CD8-positive, alpha-beta memory T cell (primary cell): Measurements from ENCODE around the gene CBFA2T3. TPM values are rescaled to one million over a fixed set of nuclear protein-coding genes. Genes with fewer than 3 reads are reported as not detected.
A peak's percentile ranks its signal among the peaks of the same experiment; 100 is the strongest.

Source experiments
- CTCF ChIA-PET: fragments of 350-600 bp; sonication (Branson Sonifier 250); formaldehyde crosslinking; loops from one replicate; lab custom pipeline; 2021; ENCODE audit warnings: antibody characterized with exemption; lab: Charles Lee
- POLR2A ChIA-PET: fragments of 350-600 bp; sonication (Branson Sonifier 250); formaldehyde crosslinking; loops from one replicate; lab custom pipeline; 2021; ENCODE audit warnings: antibody characterized with exemption; lab: Charles Lee
- DNase-seq, 5 donors: peaks; one replicate each; pipeline versions ENCODE4 v3.0.0 to v3.0.0-alpha.2; 2020 to 2022; ENCODE audit warnings: mixed read lengths in 1 of 5
- H3K27ac ChIP-seq: one replicate; pipeline ENCODE4 v1.7.0; 2013; ENCODE audit warnings: low read depth, mild to moderate bottlenecking, low read length, moderate library complexity
- H3K27me3 ChIP-seq: 2 replicates; pipeline ENCODE4 v1.7.0; 2013; ENCODE audit warnings: low read length, mild to moderate bottlenecking; ENCODE audit not compliant: insufficient read depth, poor library complexity, severe bottlenecking
- H3K36me3 ChIP-seq: 2 replicates; pipeline ENCODE4 v1.7.0; 2013; ENCODE audit warnings: mild to moderate bottlenecking, low read length, moderate library complexity; ENCODE audit not compliant: insufficient read depth
- H3K4me1 ChIP-seq: 2 replicates; pipeline ENCODE4 v1.7.0; 2013; ENCODE audit warnings: mild to moderate bottlenecking, low read length, moderate library complexity; ENCODE audit not compliant: insufficient read depth
- H3K4me3 ChIP-seq: 2 replicates; pipeline ENCODE4 v1.7.0; 2013; ENCODE audit warnings: mild to moderate bottlenecking, low read length
- H3K9me3 ChIP-seq: 2 replicates; pipeline ENCODE4 v1.7.0; 2013; ENCODE audit warnings: mild to moderate bottlenecking, low read length
- H3K27ac Mint-ChIP-seq, 8 donors: one replicate each; pipeline ENCODE4 v1.8.0; 2020 to 2021; ENCODE audit warnings: mixed read lengths in 8 of 8, mild to moderate bottlenecking in 6 of 8, inconsistent platforms in 3 of 8, moderate library complexity in 3 of 8
- H3K27me3 Mint-ChIP-seq, 2 donors: one replicate each; pipeline ENCODE4 v1.8.0; 2020 to 2021; ENCODE audit warnings: mixed read lengths in 2 of 2, mild to moderate bottlenecking in 1 of 2, moderate library complexity in 1 of 2
- H3K36me3 Mint-ChIP-seq, 3 donors: one replicate each; pipeline ENCODE4 v1.8.0; 2020 to 2021; ENCODE audit warnings: mixed read lengths in 3 of 3, inconsistent platforms in 1 of 3, mild to moderate bottlenecking in 1 of 3
- H3K4me1 Mint-ChIP-seq, 3 donors: one replicate each; pipeline ENCODE4 v1.8.0; 2020 to 2021; ENCODE audit warnings: mixed read lengths in 3 of 3, inconsistent platforms in 1 of 3, mild to moderate bottlenecking in 1 of 3
- H3K4me3 Mint-ChIP-seq, 7 donors: one replicate each; pipeline ENCODE4 v1.8.0; 2020 to 2021; ENCODE audit warnings: mixed read lengths in 7 of 7, mild to moderate bottlenecking in 6 of 7, moderate library complexity in 4 of 7, inconsistent platforms in 2 of 7
- H3K9me3 Mint-ChIP-seq, 5 donors: one replicate each; pipeline ENCODE4 v1.8.0; 2020 to 2022; ENCODE audit warnings: mixed read lengths in 5 of 5, mild to moderate bottlenecking in 3 of 5, moderate library complexity in 2 of 5, inconsistent platforms in 1 of 5
- polyA plus RNA-seq: library from polyadenylated mRNA; unstranded; fragments of 300-500 nt; fragmentation: Illumina TruSeq; gene quantifications from one replicate; pipeline ENCODE4 v1.2.3, GENCODE V29; 2021
- total RNA-seq, 2 experiments: library from RNA; stranded (reverse); gene quantifications; one replicate each; pipeline ENCODE4 v1.2.3, GENCODE V29; 2021

CBFA2T3 gene
- total and polyA plus RNA-seq, 3 experiments from 2014 or later = 0.22 TPM; not detected in 2

DNA sequence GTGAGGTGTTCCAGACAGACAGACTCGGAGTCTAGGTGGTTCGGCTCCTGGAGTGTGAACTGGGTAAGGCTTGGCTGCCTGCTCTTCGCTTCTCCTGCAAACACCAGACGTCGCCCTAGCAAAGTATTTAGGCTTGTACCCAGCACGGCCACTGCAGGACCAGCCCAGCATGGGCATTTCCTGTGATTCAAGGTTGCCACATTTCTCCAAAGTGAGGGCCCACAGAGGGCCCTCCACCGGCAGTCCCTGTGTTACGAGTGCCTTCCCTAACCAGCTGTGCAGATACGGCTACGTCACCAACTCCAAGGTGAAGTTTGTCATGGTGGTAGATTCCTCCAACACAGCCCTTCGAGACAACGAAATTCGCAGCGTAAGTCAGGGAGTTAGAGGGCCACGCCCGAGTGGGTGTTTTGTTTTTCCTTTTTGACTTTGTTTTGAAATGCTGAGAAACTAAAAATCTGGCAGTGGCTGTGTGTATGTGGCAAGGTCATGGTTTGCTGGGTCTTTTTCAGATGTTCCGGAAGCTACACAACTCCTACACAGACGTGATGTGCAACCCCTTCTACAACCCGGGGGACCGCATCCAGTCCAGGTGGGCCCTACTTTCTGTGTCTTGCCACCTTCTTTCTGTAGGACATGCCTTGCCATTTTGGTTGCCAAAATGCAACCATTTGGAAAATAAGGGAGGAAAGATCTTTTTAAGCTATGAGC, 117.5 kb downstream of the CBFA2T3 start:
- H3K4me1 Mint-ChIP-seq = peaks cover 23 to 39% (median 32%) of the 10 kb centered on the region in 3 donors
- H3K4me1 ChIP-seq = peaks cover 32% of the 10 kb centered on the region
- peaks cover 23% of the 10 kb centered on the region for H3K36me3 ChIP-seq
- no peak overlapping the region for H3K4me3 Mint-ChIP-seq
- H3K36me3 Mint-ChIP-seq = peaks cover 0 to 59% (median 1%) of the 10 kb centered on the region in 3 donors
- H3K27me3 Mint-ChIP-seq = peaks cover 0 to 2% of the 10 kb centered on the region in 2 donors
- CTCF ChIA-PET = interaction anchor here (0.9 to 2.8 kb wide), 3 partner anchors 47 to 122 kb away, joined by 3 to 14 read pairs (median 4); partner anchors contain the start of gene APRT
- no peaks in the 10 kb centered on the region for H3K9me3 Mint-ChIP-seq
- H3K9me3 ChIP-seq = no peaks in the 10 kb centered on the region
- no peak overlapping the region for H3K4me3 ChIP-seq
- no peak overlapping the region for H3K27ac ChIP-seq
- POLR2A ChIA-PET = interaction anchor here (1.2 kb wide), 1 partner anchor 48 kb away, joined by 3 read pairs; the partner anchor contains the start of gene APRT
- peak overlapping the region in 1 of 8 donors; percentile 45 for H3K27ac Mint-ChIP-seq
- no peaks in the 10 kb centered on the region for H3K27me3 ChIP-seq
- no peak for DNase-seq

GRCh38 chr16:88857728-88858339, 119.2 kb downstream of the CBFA2T3 start:
- H3K4me3 ChIP-seq = peak overlapping the region; percentile 97

GRCh38 chr16:88856828-88857727, 119.9 kb downstream of the CBFA2T3 start, which contains the start of the genes GALNS and TRAPPC2L:
Gene GALNS, minus strand, starts transcription at chr16:88856947. Its CDS starts 70 bp downstream, at chr16:88856877.
Gene TRAPPC2L, plus strand, starts transcription at chr16:88857127. Its CDS starts 24 bp downstream, at chr16:88857151.
- H3K36me3 Mint-ChIP-seq = peaks cover 0 to 53% (median 1%) of the 10 kb centered on the region in 3 donors
- H3K27me3 ChIP-seq = no peaks in the 10 kb centered on the region
- peaks cover 0 to 2% of the 10 kb centered on the region in 2 donors for H3K27me3 Mint-ChIP-seq
- peak within 1 kb of the TSS; percentile 97 for H3K4me3 ChIP-seq
- H3K9me3 Mint-ChIP-seq = no peaks in the 10 kb centered on the region
- H3K27ac ChIP-seq = peak within 1 kb of the TSS; percentile 89
- ChIA-PET CTCF (interaction anchor here (0.8 to 2.8 kb wide), 23 partner anchors 17 to 359 kb away, joined by 3 to 43 read pairs (median 5); partner anchors contain the start of gene APRT), POLR2A (interaction anchor here (0.8 to 1.9 kb wide), 11 partner anchors 44 to 361 kb away, joined by 3 to 9 read pairs (median 6); partner anchors contain the start of genes APRT, CDH15 and ZNF778)
- DNase-seq = peak; percentile 97 to 100 (median 98)
- peak within 1 kb of the TSS; percentile 81 to 100 (median 98) for H3K27ac Mint-ChIP-seq
- H3K4me1 ChIP-seq = peaks cover 33% of the 10 kb centered on the region
- peaks cover 23% of the 10 kb centered on the region for H3K36me3 ChIP-seq
- H3K4me1 Mint-ChIP-seq = peaks cover 24 to 48% (median 38%) of the 10 kb centered on the region in 3 donors
- peak within 1 kb of the TSS; percentile 93 to 100 (median 98) for H3K4me3 Mint-ChIP-seq
- no peaks in the 10 kb centered on the region for H3K9me3 ChIP-seq

More at GRCh38 chr16:88857728-88858339, 119.2 kb downstream of the CBFA2T3 start:
- POLR2A ChIA-PET = interaction anchor here (0.6 to 1.9 kb wide), 9 partner anchors 45 to 360 kb away, joined by 3 to 9 read pairs (median 6); partner anchors contain the start of genes APRT, CDH15 and ZNF778
- H3K4me3 Mint-ChIP-seq = peak overlapping the region; percentile 93 to 100 (median 98)
- DNase-seq = peak; percentile 51 to 81 (median 58)
- Histone ChIP-seq H3K9me3 (no peaks in the 10 kb centered on the region), H3K36me3 (peaks cover 23% of the 10 kb centered on the region), H3K4me1 (peaks cover 33% of the 10 kb centered on the region), H3K27me3 (no peaks in the 10 kb centered on the region), H3K27ac (peak overlapping the region; percentile 89)
- H3K4me1 Mint-ChIP-seq = peaks cover 23 to 42% (median 34%) of the 10 kb centered on the region in 3 donors
- H3K36me3 Mint-ChIP-seq = peaks cover 0 to 56% (median 1%) of the 10 kb centered on the region in 3 donors
- no peaks in the 10 kb centered on the region for H3K9me3 Mint-ChIP-seq
- H3K27me3 Mint-ChIP-seq = peaks cover 0 to 2% of the 10 kb centered on the region in 2 donors
- CTCF ChIA-PET = interaction anchor here (0.6 to 2.8 kb wide), 24 partner anchors 18 to 358 kb away, joined by 3 to 43 read pairs (median 5); partner anchors contain the start of gene APRT
- peak overlapping the region; percentile 81 to 100 (median 98) for H3K27ac Mint-ChIP-seq

DNA sequence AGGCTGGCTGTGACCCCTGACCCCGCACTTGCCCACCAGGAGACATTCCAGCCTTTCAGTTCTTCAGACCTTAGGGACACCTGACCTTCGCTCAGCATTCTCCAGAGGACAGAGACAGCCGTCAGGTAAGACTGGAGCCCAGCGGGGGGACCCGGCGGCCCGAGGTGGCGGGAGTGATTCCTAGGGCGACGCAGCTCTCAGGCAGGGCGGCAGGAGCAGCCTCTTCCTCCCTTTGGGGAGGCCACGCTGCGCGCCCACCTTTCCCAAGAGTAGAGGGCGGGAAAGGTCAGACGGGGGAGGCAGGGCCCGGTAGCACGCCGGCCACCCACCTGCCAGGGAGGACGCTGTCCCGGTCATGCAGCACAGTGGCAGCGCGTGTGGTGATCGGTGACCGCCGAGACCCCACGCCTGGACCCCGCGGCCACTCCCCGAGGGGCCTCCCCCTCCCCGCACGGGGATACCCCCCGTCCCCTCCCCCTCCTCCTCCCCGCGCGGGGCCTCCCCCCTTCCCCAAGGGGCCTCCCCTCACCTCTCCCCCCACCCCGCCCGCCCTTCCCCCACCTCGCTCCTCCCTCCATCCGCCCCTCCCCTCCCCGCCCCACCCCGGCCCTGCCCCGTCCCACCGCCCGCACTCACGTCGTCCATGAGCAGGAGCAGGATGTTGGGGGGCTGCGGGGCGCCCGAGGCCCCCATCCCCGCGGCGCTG, 120.7 kb downstream of the CBFA2T3 start:
- H3K9me3 Mint-ChIP-seq = no peaks in the 10 kb centered on the region
- peaks cover 0 to 2% of the 10 kb centered on the region in 2 donors for H3K27me3 Mint-ChIP-seq
- peak overlapping the region; percentile 80 to 100 (median 97) for H3K4me3 Mint-ChIP-seq
- H3K27me3 ChIP-seq = no peaks in the 10 kb centered on the region
- H3K4me3 ChIP-seq = peak overlapping the region; percentile 97
- H3K36me3 Mint-ChIP-seq = peaks cover 0 to 47% (median 1%) of the 10 kb centered on the region in 3 donors
- peaks cover 33% of the 10 kb centered on the region for H3K4me1 ChIP-seq
- peaks cover 25 to 49% (median 40%) of the 10 kb centered on the region in 3 donors for H3K4me1 Mint-ChIP-seq
- DNase-seq = peak; percentile 10 to 57 (median 23)
- POLR2A ChIA-PET = interaction anchor here (0.8 to 1.9 kb wide), 5 partner anchors 44 to 362 kb away, joined by 5 to 9 read pairs (median 6); partner anchors contain the start of genes APRT and ZNF778
- H3K36me3 ChIP-seq = peaks cover 23% of the 10 kb centered on the region
- CTCF ChIA-PET = interaction anchor here (1.1 to 2.8 kb wide), 10 partner anchors 16 to 360 kb away, joined by 3 to 43 read pairs (median 7); partner anchors contain the start of gene APRT
- peak overlapping the region; percentile 89 for H3K27ac ChIP-seq
- H3K9me3 ChIP-seq = no peaks in the 10 kb centered on the region
- peak overlapping the region in 7 of 8 donors; percentile 41 to 93 (median 76) for H3K27ac Mint-ChIP-seq

DNA sequence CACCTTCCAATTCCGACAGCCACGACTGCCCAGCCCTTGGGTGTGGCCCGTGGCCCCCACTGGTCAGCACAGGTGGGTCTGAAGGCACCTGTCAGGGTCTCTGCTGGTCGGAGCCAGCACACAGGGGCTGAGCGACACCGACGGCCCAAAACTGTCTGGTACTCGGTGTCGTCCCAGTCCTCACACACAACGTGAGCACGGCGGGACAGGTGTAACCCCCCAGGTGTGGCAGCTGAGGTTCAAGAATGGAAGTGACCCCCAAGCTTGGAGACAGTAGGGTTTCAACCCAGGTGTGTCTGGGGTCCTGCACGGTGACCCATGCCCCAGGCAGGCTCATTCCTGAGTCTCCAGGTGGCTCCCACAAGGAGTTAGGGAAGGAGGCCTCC, 121.3 kb downstream of the CBFA2T3 start:
- DNase-seq = peak in 2 of 5 donors; percentile 8 to 52
- Mint-ChIP-seq H3K27me3 (peaks cover 0 to 2% of the 10 kb centered on the region in 2 donors), H3K36me3 (peaks cover 0 to 45% (median 1%) of the 10 kb centered on the region in 3 donors), H3K9me3 (no peaks in the 10 kb centered on the region), H3K27ac (peak overlapping the region in 6 of 8 donors; percentile 41 to 90 (median 76)), H3K4me3 (peak overlapping the region; percentile 71 to 85 (median 79)), H3K4me1 (peaks cover 25 to 49% (median 40%) of the 10 kb centered on the region in 3 donors)
- peaks cover 33% of the 10 kb centered on the region for H3K4me1 ChIP-seq
- peaks cover 22% of the 10 kb centered on the region for H3K36me3 ChIP-seq
- H3K4me3 ChIP-seq = no peak overlapping the region
- ChIA-PET CTCF (interaction anchor here (1.3 kb wide), 2 partner anchors 46 to 118 kb away, joined by 3 to 4 read pairs; no protein-coding TSS in a partner anchor), POLR2A (no interaction called here)
- no peaks in the 10 kb centered on the region for H3K27me3 ChIP-seq
- H3K27ac ChIP-seq = no peak overlapping the region
- no peaks in the 10 kb centered on the region for H3K9me3 ChIP-seq

GRCh38 chr16:88855176-88855575, 121.8 kb downstream of the CBFA2T3 start:
- no peaks in the 10 kb centered on the region for H3K9me3 ChIP-seq
- Mint-ChIP-seq H3K4me3 (peak overlapping the region; percentile 66 to 85 (median 74)), H3K4me1 (peaks cover 25 to 49% (median 40%) of the 10 kb centered on the region in 3 donors), H3K9me3 (no peaks in the 10 kb centered on the region), H3K36me3 (peaks cover 0 to 43% (median 1%) of the 10 kb centered on the region in 3 donors), H3K27me3 (peaks cover 0 to 2% of the 10 kb centered on the region in 2 donors), H3K27ac (peak overlapping the region in 7 of 8 donors; percentile 28 to 90 (median 82))
- POLR2A ChIA-PET = interaction anchor here (1.8 kb wide), 1 partner anchor 43 kb away, joined by 5 read pairs; the partner anchor contains the start of gene APRT
- CTCF ChIA-PET = interaction anchor here (1.3 kb wide), 2 partner anchors 46 to 118 kb away, joined by 3 to 4 read pairs; no protein-coding TSS in a partner anchor
- no peaks in the 10 kb centered on the region for H3K27me3 ChIP-seq
- DNase-seq = peak in 1 of 5 donors; percentile 7
- no peak overlapping the region for H3K27ac ChIP-seq
- peaks cover 16% of the 10 kb centered on the region for H3K36me3 ChIP-seq
- H3K4me3 ChIP-seq = no peak overlapping the region
- H3K4me1 ChIP-seq = peaks cover 33% of the 10 kb centered on the region
